ENCODE data around the gene ROS1.

GRCh38 chr6:117264369-117264691 is 161.4 kb downstream of the ROS1 start:
- no peak for TF ChIP-seq CTCF (IDR thresholded peaks at IDR 0.05; ENCODE audit: low read depth, low read length)
- TF ChIP-seq EZH2phosphoT487 (IDR thresholded peaks at IDR 0.05; ENCODE audit: low read depth) = no peak

Data from OCI-LY3 (cell line).